Activated CD4-positive, alpha-beta memory T cell treated with anti-CD3 and anti-CD28 coated beads, Interleukin-2, amount 10 ng/mL, durations not matched to agents 7 days and 5 days (primary cell): ENCODE results near the gene CD74. TPM values are rescaled to one million over a fixed set of nuclear protein-coding genes. Genes with fewer than 3 reads are reported as not detected.

ENCODE experiments used
- total RNA-seq, 2 experiments: library from RNA; stranded (reverse); gene quantifications; one replicate each; pipeline ENCODE4 v1.2.3, GENCODE V29; 2021

The CD74 gene
- total RNA-seq, 2 experiments from 2014 or later = 1,158 to 1,180 TPM

Other genes starting within 250 kb of the CD74 start
- gene CDX1, start 246.1 kb downstream of the CD74 start, total RNA-seq = not detected
- gene SLC6A7, start 222.8 kb downstream of the CD74 start, total RNA-seq = not detected
- not detected for gene CAMK2A, start 123.1 kb downstream of the CD74 start, total RNA-seq
- not detected for gene ARSI, start 110.0 kb downstream of the CD74 start, total RNA-seq
- 10 to 100 TPM; 52.8 to 53.0 TPM for gene TCOF1, start 55.2 kb downstream of the CD74 start, total RNA-seq
- gene RPS14, start 36.8 kb upstream of the CD74 start, total RNA-seq = 1,000 to 10,000 TPM; 2,316 to 2,367 TPM
- under 1 TPM; 0.13 to 0.18 TPM for gene NDST1, start 95.2 kb upstream of the CD74 start, total RNA-seq
- gene SYNPO, start 227.8 kb upstream of the CD74 start, total RNA-seq = under 1 TPM; 0.08 to 0.10 TPM
- under 1 TPM in 1 of 2 experiments, not detected in 1; 0.13 TPM for gene MYOZ3, start 248.3 kb upstream of the CD74 start, total RNA-seq